GM21390 (cell line): ENCODE measurements around the gene SCAMP2.
A peak's percentile ranks its signal among the peaks of the same experiment; 100 is the strongest.
"Not testable (repeated sequence)": the region's sequence is repeated elsewhere in the genome, so short reads cannot be mapped to it uniquely, and the experiment has no call there.

Experiments
- ATAC-seq: cut with Tn5 transposase; IDR thresholded peaks from one replicate; pipeline ENCODE4 v1.9.1; 2021; ENCODE audit not compliant: unreplicated experiment

The SCAMP2 gene

GRCh38 chr15:74873036-74873755 lies at the start of gene SCAMP2:
TSS of gene SCAMP2 (minus strand) at chr15:74873365. CDS start at chr15:74873255, 110 bp downstream.
- ATAC-seq = peak; percentile 73

GRCh38 chr15:74920456-74920855 lies 47.3 kb upstream of the SCAMP2 start:
- no peak for ATAC-seq

GRCh38 chr15:74917676-74918075 lies 44.5 kb upstream of the SCAMP2 start:
- ATAC-seq = no peak

- ATAC-seq = not testable (repeated sequence)
Observed at GRCh38 chr15:74913799-74914198, 40.6 kb upstream of the SCAMP2 start.

GRCh38 chr15:74913041-74913440 lies 39.9 kb upstream of the SCAMP2 start:
- ATAC-seq = no peak

- no peak for ATAC-seq
Observed at GRCh38 chr15:74908635-74909034, 35.5 kb upstream of the SCAMP2 start.

GRCh38 chr15:74907163-74907870 lies 34.2 kb upstream of the SCAMP2 start:
- no peak for ATAC-seq

- ATAC-seq = peak; percentile 74
Observed at GRCh38 chr15:74906450-74907162, 33.4 kb upstream of the SCAMP2 start, which contains the start of gene FAM219B. TSS of gene FAM219B (minus strand) at chr15:74906851. CDS start at chr15:74906800, 51 bp downstream.

GRCh38 chr15:74906067-74906449 lies 32.9 kb upstream of the SCAMP2 start:
- peak; percentile 14 for ATAC-seq

GRCh38 chr15:74904190-74904805 lies 31.1 kb upstream of the SCAMP2 start:
- no peak for ATAC-seq

GRCh38 chr15:74903676-74904075 lies 30.5 kb upstream of the SCAMP2 start:
- ATAC-seq = no peak

GRCh38 chr15:74902295-74903075 lies 29.3 kb upstream of the SCAMP2 start:
- no peak for ATAC-seq

GRCh38 chr15:74901612-74902063 lies 28.5 kb upstream of the SCAMP2 start:
- no peak for ATAC-seq

- no peak for ATAC-seq
Observed at GRCh38 chr15:74897300-74897701, 24.1 kb upstream of the SCAMP2 start.

GRCh38 chr15:74896316-74896715 lies 23.2 kb upstream of the SCAMP2 start:
- no peak for ATAC-seq

GRCh38 chr15:74895830-74896229 lies 22.7 kb upstream of the SCAMP2 start:
- no peak for ATAC-seq

- ATAC-seq = not testable (repeated sequence)
Observed at GRCh38 chr15:74894383-74894782, 21.2 kb upstream of the SCAMP2 start.

GRCh38 chr15:74893627-74894026 lies 20.5 kb upstream of the SCAMP2 start:
- no peak for ATAC-seq

GRCh38 chr15:74892931-74893330 lies 19.8 kb upstream of the SCAMP2 start:
- no peak for ATAC-seq

GRCh38 chr15:74892313-74892712 lies 19.1 kb upstream of the SCAMP2 start:
- ATAC-seq = no peak
